Smooth muscle cell (in vitro differentiated cells): ENCODE results near the gene STAG2. TPM values are rescaled to one million over a fixed set of nuclear protein-coding genes. Genes with fewer than 3 reads are reported as not detected.

Source experiments
- DNase-seq: peaks from one replicate; lab custom pipeline; 2025; ENCODE audit not compliant: unreplicated experiment; lab: John Stamatoyannopoulos, UW
- H2AFZ ChIP-seq: fragments of 200-600 bp; sonication (generic); 2 replicates; pipeline ENCODE4 v1.6.0; 2016; ENCODE audit warnings: antibody characterized with exemption, low read depth, mild to moderate bottlenecking
- H3F3A ChIP-seq: fragments of 200-600 bp; sonication (generic); 2 replicates; pipeline ENCODE4 v1.6.0; 2017; ENCODE audit warnings: antibody characterized with exemption, low read depth
- H3K27ac ChIP-seq: fragments of 200-600 bp; sonication (generic); 2 replicates; pipeline ENCODE4 v1.5.1; 2016; ENCODE audit warnings: low read depth, mild to moderate bottlenecking
- H3K27me3 ChIP-seq: fragments of 200-600 bp; sonication (generic); 2 replicates; pipeline ENCODE4 v1.6.1; 2016; ENCODE audit warnings: low read depth, mild to moderate bottlenecking
- H3K36me3 ChIP-seq: fragments of 200-600 bp; sonication (generic); 2 replicates; pipeline ENCODE4 v1.5.1; 2016; ENCODE audit warnings: low read depth
- H3K4me1 ChIP-seq: fragments of 200-600 bp; sonication (generic); 2 replicates; pipeline ENCODE4 v1.5.1; 2016; ENCODE audit warnings: low read depth
- H3K4me2 ChIP-seq: fragments of 200-600 bp; sonication (generic); 2 replicates; pipeline ENCODE4 v1.6.0; 2016; ENCODE audit warnings: mild to moderate bottlenecking
- H3K4me3 ChIP-seq: fragments of 200-600 bp; sonication (generic); 2 replicates; pipeline ENCODE4 v1.5.1; 2016; ENCODE audit warnings: mild to moderate bottlenecking
- H3K79me2 ChIP-seq: fragments of 200-600 bp; sonication (generic); 2 replicates; pipeline ENCODE4 v1.6.0; 2016; ENCODE audit warnings: low read depth, mild to moderate bottlenecking
- H3K9ac ChIP-seq: fragments of 200-600 bp; sonication (generic); 2 replicates; pipeline ENCODE4 v1.6.0; 2016; ENCODE audit warnings: low read depth
- H3K9me3 ChIP-seq: fragments of 200-600 bp; sonication (generic); replicated peaks from 2 replicates; pipeline ENCODE4 v1.5.1; 2016; ENCODE audit warnings: low read depth
- H4K20me1 ChIP-seq: fragments of 200-600 bp; sonication (generic); 2 replicates; pipeline ENCODE4 v1.6.0; 2016; ENCODE audit warnings: low read depth
- CTCF ChIP-seq: fragments of 200-600 bp; sonication (generic); IDR thresholded peaks from 2 replicates; pipeline ENCODE4 v1.5.1; 2017; ENCODE audit warnings: borderline replicate concordance, mild to moderate bottlenecking, antibody characterized with exemption; ENCODE audit not compliant: insufficient read depth, poor library complexity, severe bottlenecking
- WGBS: methylation state at CpG from one replicate; pipeline ENCODE4 v1.1.7; 2016; ENCODE audit warnings: low lambda C conversion rate; 5-methylcytosine and 5-hydroxymethylcytosine counted together
- polyA plus RNA-seq: library from polyadenylated mRNA; unstranded; fragments of >200 nt; fragmentation: Nextera tagmentation; extraction: Ambion mirVana; gene quantifications from 2 replicates; pipeline ENCODE4 v1.2.1, GENCODE V29; 2016
- total RNA-seq: library from RNA; depleted of rRNA; stranded (reverse); fragments of >200 nt; gene quantifications from 2 replicates; pipeline ENCODE4 v1.2.3, GENCODE V29; 2014

STAG2 gene
- total and polyA plus RNA-seq, 2 experiments from 2014 or later, result 14.3 to 62.4 TPM

- no peak for TF ChIP-seq CTCF
- Histone ChIP-seq H3F3A (no peaks in the 10 kb centered on the region), H3K4me3 (no peak overlapping the region), H3K9ac (no peak overlapping the region), H2AFZ (no peak overlapping the region), H3K9me3 (no peaks in the 10 kb centered on the region), H3K79me2 (no peaks in the 10 kb centered on the region), H3K27me3 (no peaks in the 10 kb centered on the region), H3K4me1 (no peaks in the 10 kb centered on the region), H3K4me2 (no peak overlapping the region), H4K20me1 (peaks cover 29% of the 10 kb centered on the region), H3K27ac (no peak overlapping the region), H3K36me3 (no peaks in the 10 kb centered on the region)
- 90% methylated on average over 1 of the region's 1 CpG for WGBS
- DNase-seq, result no peak
Measured at GRCh38 chrX:124030520-124030919, 69.0 kb downstream of the STAG2 start.

- H3K4me3 ChIP-seq, result no peak overlapping the region
- no peaks in the 10 kb centered on the region for H3K4me1 ChIP-seq
- no peak for DNase-seq
- no peak for TF ChIP-seq CTCF
- no peak overlapping the region for H3K9ac ChIP-seq
- H3K27ac ChIP-seq, result no peak overlapping the region
- H3K9me3 ChIP-seq, result no peaks in the 10 kb centered on the region
- H3K4me2 ChIP-seq, result no peak overlapping the region
- peaks cover 35% of the 10 kb centered on the region for H4K20me1 ChIP-seq
- peaks cover 5% of the 10 kb centered on the region for H3K79me2 ChIP-seq
- 96% methylated on average over 1 of the region's 1 CpG for WGBS
- no peak overlapping the region for H2AFZ ChIP-seq
- no peaks in the 10 kb centered on the region for H3F3A ChIP-seq
- no peaks in the 10 kb centered on the region for H3K27me3 ChIP-seq
- no peaks in the 10 kb centered on the region for H3K36me3 ChIP-seq
Measured at GRCh38 chrX:124033821-124034220, 72.3 kb downstream of the STAG2 start.

GRCh38 chrX:124035657-124036056 is 74.2 kb downstream of the STAG2 start:
- WGBS, result 92% methylated on average over 2 of the region's 2 CpGs
- no peak overlapping the region for H3K4me2 ChIP-seq
- no peak for TF ChIP-seq CTCF

GRCh38 chrX:124042042-124042441 is 80.5 kb downstream of the STAG2 start:
- Histone ChIP-seq H3K36me3 (no peaks in the 10 kb centered on the region), H3K4me2 (no peak overlapping the region), H3K27me3 (no peaks in the 10 kb centered on the region), H3K4me1 (no peaks in the 10 kb centered on the region), H3K9ac (no peak overlapping the region), H3F3A (no peaks in the 10 kb centered on the region), H4K20me1 (no peaks in the 10 kb centered on the region), H3K27ac (no peak overlapping the region), H3K79me2 (peaks cover 5% of the 10 kb centered on the region), H3K4me3 (no peak overlapping the region), H2AFZ (no peak overlapping the region), H3K9me3 (no peaks in the 10 kb centered on the region)
- WGBS, result 57% methylated on average over 1 of the region's 1 CpG
- TF ChIP-seq CTCF, result no peak
- no peak for DNase-seq

More at GRCh38 chrX:124035657-124036056, 74.2 kb downstream of the STAG2 start:
- DNase-seq, result no peak
- Histone ChIP-seq H3F3A (no peaks in the 10 kb centered on the region), H3K9me3 (no peaks in the 10 kb centered on the region), H3K36me3 (no peaks in the 10 kb centered on the region), H3K9ac (no peak overlapping the region), H3K79me2 (peaks cover 5% of the 10 kb centered on the region), H3K4me3 (no peak overlapping the region), H3K27me3 (no peaks in the 10 kb centered on the region), H3K4me1 (no peaks in the 10 kb centered on the region), H2AFZ (no peak overlapping the region), H4K20me1 (peaks cover 35% of the 10 kb centered on the region), H3K27ac (no peak overlapping the region)
